ENCODE results near the gene ARFIP2.

Gene ARFIP2

DNA sequence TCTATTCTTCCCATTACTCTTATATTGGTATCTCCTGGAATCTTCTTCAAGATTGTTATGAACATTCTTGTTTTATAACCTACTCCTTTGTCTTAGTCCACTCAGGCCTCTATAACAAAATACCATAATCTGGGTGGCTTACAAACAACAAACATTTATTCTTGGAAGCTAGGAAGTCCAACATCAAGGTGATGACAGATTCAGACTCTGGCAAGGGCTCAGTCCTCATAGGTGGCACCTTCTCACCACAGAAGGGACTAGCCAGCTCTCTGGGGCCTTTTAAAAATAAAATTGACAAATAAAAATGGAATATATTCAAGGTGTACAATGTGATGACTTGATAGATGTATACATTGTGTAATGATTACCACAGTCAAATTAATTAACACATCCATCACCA lies 35.7 kb upstream of the ARFIP2 start:
- no peak for DNase-seq (ENCODE audit: low spot score)
- no peak overlapping the region for H3K27ac ChIP-seq
- TF ChIP-seq, protein P1, sequence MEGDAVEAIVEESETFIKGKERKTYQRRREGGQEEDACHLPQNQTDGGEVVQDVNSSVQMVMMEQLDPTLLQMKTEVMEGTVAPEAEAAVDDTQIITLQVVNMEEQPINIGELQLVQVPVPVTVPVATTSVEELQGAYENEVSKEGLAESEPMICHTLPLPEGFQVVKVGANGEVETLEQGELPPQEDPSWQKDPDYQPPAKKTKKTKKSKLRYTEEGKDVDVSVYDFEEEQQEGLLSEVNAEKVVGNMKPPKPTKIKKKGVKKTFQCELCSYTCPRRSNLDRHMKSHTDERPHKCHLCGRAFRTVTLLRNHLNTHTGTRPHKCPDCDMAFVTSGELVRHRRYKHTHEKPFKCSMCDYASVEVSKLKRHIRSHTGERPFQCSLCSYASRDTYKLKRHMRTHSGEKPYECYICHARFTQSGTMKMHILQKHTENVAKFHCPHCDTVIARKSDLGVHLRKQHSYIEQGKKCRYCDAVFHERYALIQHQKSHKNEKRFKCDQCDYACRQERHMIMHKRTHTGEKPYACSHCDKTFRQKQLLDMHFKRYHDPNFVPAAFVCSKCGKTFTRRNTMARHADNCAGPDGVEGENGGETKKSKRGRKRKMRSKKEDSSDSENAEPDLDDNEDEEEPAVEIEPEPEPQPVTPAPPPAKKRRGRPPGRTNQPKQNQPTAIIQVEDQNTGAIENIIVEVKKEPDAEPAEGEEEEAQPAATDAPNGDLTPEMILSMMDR (IDR thresholded peaks at IDR 0.05): no peak
- H3K4me3 ChIP-seq: no peak overlapping the region

DNA sequence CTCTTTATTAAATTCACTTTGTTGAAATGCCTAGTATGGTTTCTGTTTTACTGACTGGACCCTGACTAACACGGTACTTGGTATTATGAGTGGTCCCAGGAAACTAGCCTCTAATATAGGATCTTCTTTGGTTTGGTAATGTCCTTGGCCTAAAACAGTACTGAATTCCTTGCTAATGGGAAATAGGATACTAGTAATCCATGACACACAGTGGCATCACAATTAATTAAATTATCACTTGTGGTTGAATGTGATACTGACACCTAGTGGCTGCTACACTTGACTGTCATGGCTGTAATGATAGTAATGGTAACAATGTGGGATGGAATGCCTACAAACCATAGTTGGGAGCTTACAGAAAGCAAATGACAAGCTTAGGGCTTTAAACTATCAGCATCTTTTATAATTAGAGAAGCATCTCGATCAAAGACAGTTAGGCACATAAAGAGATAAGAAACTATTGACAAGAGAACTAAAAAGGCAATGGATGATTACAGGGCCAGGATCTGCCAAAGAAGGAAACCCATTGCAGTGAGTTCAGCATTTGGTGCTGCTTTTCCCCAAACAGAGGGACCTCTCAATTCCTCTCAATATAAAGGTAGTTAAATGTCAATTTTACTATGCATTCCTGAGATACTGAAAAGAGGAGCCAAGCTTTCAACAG lies 24.6 kb upstream of the ARFIP2 start:
- DNase-seq (ENCODE audit: low spot score): no peak
- TF ChIP-seq, protein P1 (IDR thresholded peaks at IDR 0.05): peak; percentile 44
- Histone ChIP-seq H3K27ac (no peak overlapping the region), H3K4me3 (no peak overlapping the region)

DNA sequence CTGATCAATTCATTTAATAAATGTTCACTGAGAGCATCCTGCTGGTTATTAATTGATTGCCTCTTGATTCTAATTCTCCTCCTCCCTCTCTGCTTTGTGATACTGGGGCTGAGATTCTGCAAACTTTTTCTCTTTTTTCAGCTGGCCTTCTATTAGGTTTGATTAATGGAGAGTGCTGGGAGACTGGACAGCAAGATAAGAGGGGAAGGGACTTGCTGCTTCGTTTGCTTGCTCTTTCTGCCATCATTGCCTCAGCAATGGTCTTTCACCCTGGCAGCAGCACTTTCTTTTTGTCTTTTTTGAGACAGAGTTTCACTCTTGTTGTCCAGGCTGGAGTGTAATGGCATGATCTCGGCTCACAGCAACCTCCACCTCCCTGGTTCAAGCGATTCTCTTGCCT lies 23.0 kb upstream of the ARFIP2 start:
- Histone ChIP-seq H3K4me3 (no peak overlapping the region), H3K27ac (no peak overlapping the region)
- no peak for DNase-seq (ENCODE audit: low spot score)

DNA sequence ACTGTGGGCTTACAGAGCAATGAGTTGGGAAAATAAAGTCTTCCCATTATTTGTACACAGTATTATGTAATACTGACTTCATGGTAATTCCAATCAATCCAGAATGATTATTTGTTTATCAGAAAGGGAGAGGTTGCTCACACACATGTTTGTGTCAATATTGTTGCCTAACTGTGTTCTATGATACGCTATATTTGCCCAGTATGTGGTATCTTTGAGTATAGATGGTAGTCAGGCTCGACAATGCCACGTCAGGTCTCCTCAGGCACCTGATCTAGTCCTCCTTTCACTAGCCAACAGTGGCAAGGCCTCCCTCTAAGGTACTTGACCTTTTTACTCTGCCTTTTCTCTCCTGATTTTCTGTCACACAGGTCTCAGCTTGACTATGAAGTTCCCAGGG lies 21.3 kb upstream of the ARFIP2 start:
- DNase-seq (ENCODE audit: low spot score): no peak
- Histone ChIP-seq H3K27ac (no peak overlapping the region), H3K4me3 (no peak overlapping the region)
- TF ChIP-seq, protein P1 (IDR thresholded peaks at IDR 0.05): no peak

More for the DNA sequence above, 23.0 kb upstream of the ARFIP2 start:
- TF ChIP-seq, protein P1 (IDR thresholded peaks at IDR 0.05): no peak

DNA sequence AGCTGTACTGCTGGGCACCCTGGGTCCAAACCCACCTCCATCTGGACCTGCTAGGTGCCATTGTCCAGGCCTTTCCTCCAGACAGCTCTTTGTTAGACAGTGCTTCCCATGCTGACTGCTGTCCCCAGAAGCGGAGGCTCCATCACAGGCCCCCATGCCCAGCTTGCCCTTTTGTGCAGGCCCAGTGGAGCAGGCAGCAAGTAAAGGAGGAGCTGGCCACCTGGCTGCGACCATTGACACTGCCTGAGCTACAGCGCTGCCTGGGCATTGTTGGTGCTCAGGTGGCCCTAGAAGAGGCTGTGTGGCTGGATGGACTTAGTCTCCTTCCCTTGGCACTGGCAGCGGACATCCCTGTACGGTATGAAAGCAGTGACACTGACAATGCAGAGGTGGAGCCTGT lies 17.4 kb upstream of the ARFIP2 start:
- TF ChIP-seq, protein P1 (IDR thresholded peaks at IDR 0.05): no peak
- no peak for DNase-seq (ENCODE audit: low spot score)
- Histone ChIP-seq H3K4me3 (no peak overlapping the region), H3K27ac (peak overlapping the region in 1 of 2 donors; percentile 43)

DNA sequence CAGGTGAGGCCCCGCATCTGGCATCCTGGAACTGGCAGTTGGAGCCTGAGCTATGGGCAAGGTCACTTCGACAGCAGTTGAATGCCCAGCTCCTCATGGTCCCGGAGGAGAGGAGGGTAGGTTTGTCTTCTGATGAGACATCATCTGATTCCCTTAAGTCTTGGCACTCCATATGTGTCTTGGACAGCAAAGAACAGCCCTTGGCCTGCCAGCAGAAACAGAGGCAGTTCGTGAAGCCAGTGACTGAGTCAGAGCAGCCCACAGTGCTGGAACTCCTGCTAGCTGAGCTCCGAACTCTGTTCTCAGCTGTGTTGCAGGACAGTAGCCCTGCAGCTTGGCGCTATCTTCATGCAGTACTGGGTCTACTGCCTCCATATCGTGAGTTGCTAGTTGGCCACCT lies 17.0 kb upstream of the ARFIP2 start:
- peak overlapping the region; percentile 43 to 52 for H3K27ac ChIP-seq
- no peak overlapping the region for H3K4me3 ChIP-seq
- DNase-seq (ENCODE audit: low spot score): no peak
- TF ChIP-seq, protein P1 (IDR thresholded peaks at IDR 0.05): no peak

DNA sequence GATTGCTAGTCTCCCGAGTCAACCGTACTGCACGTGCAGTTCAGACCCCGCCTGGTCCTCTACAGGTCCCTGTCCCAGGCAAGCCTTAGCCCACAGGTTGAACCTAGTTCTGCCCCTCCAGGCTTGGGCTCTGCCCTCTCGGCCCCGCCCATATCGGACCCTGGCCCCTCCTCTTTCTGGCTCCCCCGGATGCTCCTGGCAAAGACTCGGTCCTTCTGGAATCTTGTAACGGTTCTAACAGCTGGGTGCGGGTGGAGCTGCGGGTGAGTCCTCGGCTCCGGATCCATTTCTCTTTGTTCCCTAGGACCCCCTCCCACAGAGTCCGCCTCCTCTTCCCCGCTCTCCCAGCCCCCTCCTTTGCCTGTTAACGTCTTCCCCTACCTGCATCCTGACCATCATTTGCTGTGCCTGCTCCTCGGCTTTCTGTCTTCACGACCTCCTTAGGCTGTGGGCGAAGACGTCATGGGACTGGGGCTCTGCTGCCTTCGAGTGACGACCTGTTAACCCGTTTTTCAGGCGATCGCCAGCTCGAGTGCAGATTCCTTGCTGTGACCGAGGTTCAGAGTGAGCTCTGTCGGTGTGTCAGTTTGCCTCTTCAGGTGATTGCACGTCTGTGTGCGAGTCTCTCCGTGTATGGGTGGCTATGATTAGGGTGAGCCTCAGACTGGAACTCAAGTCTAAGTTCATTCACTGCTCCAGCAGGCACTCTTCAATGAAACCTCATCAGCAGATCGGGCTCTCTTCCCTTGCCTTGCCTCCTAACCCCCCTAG lies 16.1 kb upstream of the ARFIP2 start, which contains the start of gene DNHD1:
DNHD1 (plus strand) TSS at position 212 of the 771 bp plus-strand sequence. CDS start 936 bp downstream, outside the sequence.
- DNase-seq (ENCODE audit: low spot score): no peak
- Histone ChIP-seq H3K27ac (peak within 1 kb of the TSS; percentile 43 to 52), H3K4me3 (peak within 1 kb of the TSS; percentile 44)
- TF ChIP-seq, protein P1 (IDR thresholded peaks at IDR 0.05): no peak

Data from coronary artery (tissue), 2 donors.